HG02852 (cell line): ENCODE data around the gene RSBN1.
"Not testable (repeated sequence)": the region's sequence is repeated elsewhere in the genome, so short reads cannot be mapped to it uniquely, and the experiment has no call there.

Source experiments
- ATAC-seq: cut with Tn5 transposase; IDR thresholded peaks from one replicate; pipeline ENCODE4 v1.9.1; 2021; ENCODE audit warnings: mild to moderate bottlenecking, moderate library complexity; ENCODE audit not compliant: unreplicated experiment

The RSBN1 gene

GRCh38 chr1:113811888-113812660, at the start of gene RSBN1:
Gene RSBN1, minus strand, starts transcription at chr1:113812476. Its CDS starts 64 bp downstream, at chr1:113812412.
- ATAC-seq, result peak; percentile 93

DNA sequence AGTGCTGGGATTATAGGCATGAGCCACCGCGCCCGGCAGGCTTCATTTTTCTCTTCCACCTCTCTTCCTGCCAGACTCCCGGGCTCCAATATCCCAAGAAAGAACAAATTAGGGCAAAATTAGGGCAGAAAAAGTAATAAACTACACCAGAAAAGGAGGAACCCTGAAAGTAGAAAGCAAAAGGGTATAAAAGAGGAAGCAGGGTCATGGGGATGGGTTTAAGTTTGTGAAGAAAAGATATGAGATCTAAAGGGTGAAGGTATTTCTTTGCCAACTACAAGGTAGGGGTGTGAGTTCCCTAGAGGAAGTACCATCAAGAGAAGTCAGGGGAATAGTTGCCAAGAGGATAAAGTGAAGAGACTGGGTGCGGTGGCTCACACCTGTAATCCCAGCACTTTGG, 49.4 kb upstream of the RSBN1 start:
- ATAC-seq, result no peak

GRCh38 chr1:113860891-113861290, 48.6 kb upstream of the RSBN1 start:
- no peak for ATAC-seq

- peak; percentile 90 for ATAC-seq
These were observed 47.4 kb upstream of the RSBN1 start for GRCh38 chr1:113859478-113860175.

GRCh38 chr1:113858982-113859381, 46.7 kb upstream of the RSBN1 start:
- ATAC-seq, result no peak

- no peak for ATAC-seq
These were observed 46.1 kb upstream of the RSBN1 start for GRCh38 chr1:113858418-113858817.

- ATAC-seq, result no peak
These were observed 45.5 kb upstream of the RSBN1 start for GRCh38 chr1:113857776-113858175.

- ATAC-seq, result no peak
These were observed 44.1 kb upstream of the RSBN1 start for GRCh38 chr1:113856401-113856790.

DNA sequence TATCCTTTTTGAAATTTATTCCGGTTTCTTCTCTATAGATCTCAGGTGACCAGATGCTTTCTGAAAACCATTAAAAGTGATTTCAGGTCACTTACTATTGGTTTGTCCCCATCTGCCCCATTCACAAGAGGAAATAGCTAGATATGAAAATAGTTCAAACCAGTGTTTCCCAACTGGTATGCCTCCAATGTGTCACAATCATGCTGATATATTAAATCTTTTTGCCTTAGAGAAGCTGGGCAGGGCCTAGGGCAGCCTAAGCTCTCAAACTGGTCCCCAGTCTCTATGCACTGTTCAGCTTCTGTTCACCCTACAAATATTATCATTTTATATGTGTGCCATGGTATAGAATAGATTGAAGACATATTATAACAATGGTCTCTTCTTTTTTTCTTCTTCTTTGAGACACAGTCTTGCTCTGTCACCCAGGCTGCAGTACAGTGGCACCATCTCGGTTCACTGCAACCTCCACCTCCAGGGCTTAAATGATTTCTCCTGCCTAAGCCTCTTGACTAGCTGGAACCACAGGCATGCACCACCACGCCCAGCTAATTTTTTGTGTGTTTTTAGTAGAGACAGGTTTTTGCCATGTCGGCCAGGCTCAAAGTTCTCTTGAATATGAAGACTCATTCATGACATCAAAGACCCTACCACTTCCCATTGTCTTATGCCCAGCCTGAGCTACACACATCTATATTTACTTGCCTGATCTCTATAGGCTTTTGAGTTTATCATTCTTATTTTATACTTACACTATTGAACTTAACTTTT, 43.5 kb upstream of the RSBN1 start:
- no peak for ATAC-seq

GRCh38 chr1:113854234-113854633, 42.0 kb upstream of the RSBN1 start:
- ATAC-seq, result no peak

- not testable (repeated sequence) for ATAC-seq
These were observed 40.4 kb upstream of the RSBN1 start for GRCh38 chr1:113852694-113853093.

DNA sequence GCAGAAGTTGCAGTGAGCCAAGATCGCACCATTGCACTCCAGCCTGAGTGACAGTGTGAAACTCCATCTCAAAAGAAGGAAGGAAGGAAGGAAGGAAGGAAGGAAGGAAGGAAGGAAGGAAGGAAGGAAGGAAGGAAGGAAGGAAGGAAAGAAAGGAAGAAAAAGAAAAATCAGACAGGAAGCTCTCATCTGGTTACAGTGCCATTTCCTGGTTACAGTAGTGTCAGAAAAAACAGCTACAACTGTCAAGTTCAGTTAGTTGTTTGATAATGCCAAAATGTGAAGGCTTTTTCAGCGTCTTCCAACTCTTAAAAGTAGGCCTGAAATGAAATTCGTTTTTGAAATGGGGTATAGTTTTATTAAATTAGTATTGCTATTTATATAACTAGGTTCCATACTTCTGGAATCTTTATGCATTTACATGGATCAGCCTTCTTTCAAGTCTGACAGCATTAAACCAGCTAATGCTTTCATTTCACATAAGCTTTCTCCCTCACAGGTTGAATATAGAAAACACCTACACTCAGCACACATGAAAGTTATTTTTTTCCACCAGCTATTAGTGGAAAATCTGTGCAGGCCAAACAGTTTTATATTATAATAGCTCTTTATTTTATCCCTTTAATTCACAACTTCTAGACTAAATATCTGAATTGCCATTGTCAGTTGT, 38.0 kb upstream of the RSBN1 start:
- no peak for ATAC-seq

DNA sequence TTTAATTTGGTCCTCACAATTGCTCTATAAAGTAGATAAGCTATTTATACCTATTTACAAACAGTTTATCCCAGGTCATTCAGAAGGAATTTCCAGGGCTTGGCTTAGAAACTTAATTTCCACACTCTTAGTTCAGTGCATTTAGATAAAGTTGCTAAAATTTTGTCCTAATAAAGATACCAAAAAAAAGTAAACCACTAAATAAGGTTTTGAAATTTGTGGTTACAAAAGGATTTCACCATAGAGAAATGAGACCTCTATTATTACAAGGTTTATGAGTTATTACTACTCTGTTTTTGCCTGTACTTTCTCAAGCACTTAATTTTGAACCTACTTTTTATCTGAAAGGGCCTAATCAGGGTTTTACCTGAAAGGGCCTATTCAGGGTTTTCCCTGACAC, 36.8 kb upstream of the RSBN1 start:
- ATAC-seq, result no peak

GRCh38 chr1:113846391-113847035, 34.2 kb upstream of the RSBN1 start:
- no peak for ATAC-seq

DNA sequence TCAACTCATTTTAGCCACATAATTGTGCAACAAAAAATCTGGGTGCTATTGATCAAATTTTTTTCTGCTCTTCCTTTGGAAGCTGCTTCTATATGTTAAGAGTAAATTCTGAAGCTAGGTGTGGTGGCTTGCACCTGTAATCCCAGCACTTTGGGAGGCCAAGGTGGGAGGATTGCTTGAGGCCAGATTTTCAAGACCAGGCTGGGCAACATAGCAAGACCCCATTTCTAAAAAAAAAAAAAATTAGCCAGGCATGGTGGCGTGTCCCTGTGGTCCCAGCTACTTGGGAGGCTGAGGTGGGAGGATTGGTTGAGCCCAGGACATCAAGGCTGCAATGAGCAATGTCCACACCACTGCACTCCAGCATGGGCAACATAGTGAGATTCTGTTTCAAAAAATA, 24.3 kb upstream of the RSBN1 start:
- no peak for ATAC-seq

DNA sequence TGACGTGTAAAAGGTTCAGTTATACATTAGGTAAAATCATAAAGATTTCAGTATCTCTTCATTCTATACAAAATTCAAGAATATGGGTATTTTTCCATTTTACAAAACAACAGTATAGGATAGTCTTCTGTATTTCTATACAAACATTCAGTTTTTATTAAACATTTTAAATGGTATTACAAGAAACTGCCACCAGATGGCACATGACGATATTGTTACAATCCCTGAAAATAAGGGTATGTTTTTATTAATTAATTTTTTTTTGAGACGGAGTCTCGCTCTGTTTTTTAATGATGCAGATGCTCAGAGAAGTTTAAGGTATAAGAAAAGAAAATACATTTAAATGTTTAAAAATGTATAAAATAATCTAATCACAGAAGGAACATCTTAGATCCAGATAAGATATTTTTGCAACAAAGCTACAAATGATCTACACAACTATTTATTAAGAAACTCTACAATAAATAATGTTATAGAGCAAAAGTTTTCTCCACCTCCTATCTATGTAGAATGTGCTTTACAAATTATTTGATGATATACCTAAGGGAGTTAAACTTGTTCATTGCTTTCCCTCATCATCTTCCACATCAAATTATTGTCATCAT, 23.5 kb upstream of the RSBN1 start:
- ATAC-seq, result no peak

- no peak for ATAC-seq
These were observed 22.4 kb upstream of the RSBN1 start for GRCh38 chr1:113834716-113835115.

DNA sequence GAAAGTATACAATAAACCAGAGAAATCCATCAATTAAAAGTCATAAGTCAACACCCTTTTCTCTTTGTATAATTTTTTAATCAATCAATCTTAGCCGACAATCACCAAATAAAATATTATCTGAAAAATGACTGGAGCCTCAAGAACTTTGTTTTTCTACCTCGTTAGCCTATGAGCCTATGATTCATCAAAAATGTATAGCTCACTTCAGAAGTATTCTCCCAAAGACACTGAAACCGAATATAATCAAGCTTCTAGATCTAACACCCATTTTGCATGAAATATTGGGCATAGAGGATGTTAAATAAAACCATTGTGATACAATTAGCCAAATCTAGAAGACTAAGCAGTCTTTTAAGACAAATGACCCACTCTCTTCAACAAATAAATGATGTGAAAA, 17.8 kb upstream of the RSBN1 start:
- no peak for ATAC-seq

- no peak for ATAC-seq
These were observed 9.6 kb upstream of the RSBN1 start for GRCh38 chr1:113821916-113822315.

DNA sequence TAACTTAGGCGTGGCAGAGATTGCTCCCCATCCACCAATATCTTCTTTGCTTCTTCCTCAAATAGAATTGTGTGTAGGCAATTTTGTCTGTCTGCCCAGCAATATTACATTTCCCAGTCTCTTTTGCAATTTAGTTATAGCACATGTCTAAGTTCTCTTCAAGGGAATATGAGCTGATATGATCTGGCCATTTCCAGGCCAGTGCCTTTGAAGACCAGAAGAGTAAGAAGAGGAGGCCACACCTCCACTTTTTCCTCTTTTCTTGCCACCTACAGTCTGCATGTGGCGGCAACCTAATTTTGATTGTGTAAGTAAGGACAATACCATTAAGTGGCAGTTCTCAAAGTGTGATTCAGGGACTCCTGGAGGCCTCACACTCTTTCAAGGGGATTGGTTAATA, 6.3 kb upstream of the RSBN1 start:
- no peak for ATAC-seq
